Stomach (tissue), 9 donors: ENCODE data around the gene ABHD2. TPM values are rescaled to one million over a fixed set of nuclear protein-coding genes. Genes with fewer than 3 reads are reported as not detected.
A peak's percentile ranks its signal among the peaks of the same experiment; 100 is the strongest.

Experiments used
- DNase-seq, 2 donors: peaks; one replicate each; pipeline versions ENCODE4 v3.0.0 to v3.0.0-alpha.2; 2013 to 2019
- H3K27ac ChIP-seq, 5 donors: fragments of 200-600 bp in 4 of 5; sonication (generic) in 4 of 5; one replicate each; pipeline ENCODE4 v1.5.1; 2013 to 2019; ENCODE audit warnings: mild to moderate bottlenecking in 1 of 5, moderate library complexity in 1 of 5
- H3K27me3 ChIP-seq, 3 donors: fragments of 200-600 bp; sonication (generic); one replicate each; pipeline ENCODE4 v1.5.1; 2017 to 2019; ENCODE audit warnings: mixed run types in 1 of 3
- H3K36me3 ChIP-seq, 4 donors: fragments of 200-600 bp; sonication (generic); 1 replicate in 3 of 4; 2 replicates in 1 of 4; pipeline ENCODE4 v1.5.1; 2016 to 2019
- H3K4me1 ChIP-seq, 4 donors: fragments of 200-600 bp; sonication (generic); one replicate each; pipeline ENCODE4 v1.5.1; 2016 to 2019
- H3K4me3 ChIP-seq, 4 donors: fragments of 200-600 bp; sonication (generic) in 3 of 4; one replicate each; pipeline ENCODE4 v1.5.1; 2016 to 2019; ENCODE audit warnings: mild to moderate bottlenecking in 1 of 4
- H3K9me3 ChIP-seq, 4 donors: fragments of 200-600 bp; sonication (generic); one replicate each; pipeline ENCODE4 v1.5.1; 2016 to 2019
- CTCF ChIP-seq, 7 experiments: fragments of 450-650 bp in 4 of 7; fragments of 200-600 bp in 3 of 7; sonication (generic) in 3 of 7; IDR thresholded peaks; one replicate each; pipeline ENCODE4 v1.5.1; 2016 to 2019; ENCODE audit warnings: antibody characterized with exemption in 7 of 7, control low read depth in 2 of 7, mild to moderate bottlenecking in 1 of 7
- EP300 ChIP-seq: sonication (generic); formaldehyde crosslinking; IDR thresholded peaks from one replicate; pipeline ENCODE4 v1.6.1; 2017; ENCODE audit warnings: antibody characterized with exemption
- POLR2A ChIP-seq, 4 donors: fragments of 450-650 bp; IDR thresholded peaks; one replicate each; pipeline ENCODE4 v1.6.1; 2016; ENCODE audit warnings: antibody characterized with exemption in 4 of 4, control low read depth in 2 of 4, mild to moderate bottlenecking in 1 of 4, moderate library complexity in 1 of 4
- POLR2AphosphoS5 ChIP-seq, 3 donors: sonication (generic); formaldehyde crosslinking; IDR thresholded peaks; one replicate each; pipeline ENCODE4 v1.6.1; 2016; ENCODE audit warnings: antibody characterized with exemption in 3 of 3
- WGBS, 5 donors: extraction: QIAGEN DNeasy Blood & Tissue Kit in 3 of 5; methylation state at CpG; one replicate each; pipeline versions ENCODE4 v1.1.5 to v1.1.7; 2013 to 2018; 5-methylcytosine and 5-hydroxymethylcytosine counted together
- intact Hi-C: fragments of 100-400 bp; cut with DNase I; formaldehyde crosslinking; loops from one replicate; pipeline ENCODE4 v1.15.1; 2023; ENCODE audit warnings: low total_unique reads
- polyA plus RNA-seq, 3 donors: library from polyadenylated mRNA; stranded (reverse); fragments of 200-250 nt; gene quantifications; one replicate each; pipeline ENCODE4 v1.2.3, GENCODE V29; 2013
- total RNA-seq, 5 donors: library from RNA; depleted of rRNA; stranded (reverse); fragments of >200 nt; gene quantifications; one replicate each; pipeline versions ENCODE4 v1.1.0 to v1.2.3, GENCODE V29; 2014 to 2016
- donor health status: healthy with polysubstance abuse.
- donor health status: Bipolar disorder and iron deficiency.
- donor health status: healthy.

ABHD2 gene
- total and polyA plus RNA-seq, 8 donors, result 5.1 to 192 (median 70.3) TPM

GRCh38 chr15:89157918-89158564, 69.8 kb downstream of the ABHD2 start:
- Histone ChIP-seq H3K27me3 (no peaks in the 10 kb centered on the region), H3K9me3 (no peaks in the 10 kb centered on the region), H3K36me3 (peaks cover 25 to 91% (median 70%) of the 10 kb centered on the region in 4 donors), H3K4me3 (no peak overlapping the region), H3K4me1 (peaks cover 0 to 8% (median 3%) of the 10 kb centered on the region in 4 donors), H3K27ac (peak overlapping the region in 1 of 5 donors; percentile 6)
- WGBS, 5 donors, result 67 to 89% (median 78%) methylated on average over 4 of the region's 4 CpGs
- intact Hi-C loops, result no loop called here
- DNase-seq, result no peak
- TF ChIP-seq POLR2A (IDR thresholded peaks at IDR 0.05), result no peak
- no peak for TF ChIP-seq POLR2AphosphoS5 (IDR thresholded peaks at IDR 0.05)
- TF ChIP-seq CTCF (IDR thresholded peaks at IDR 0.05), result no peak
- TF ChIP-seq EP300, result no peak

GRCh38 chr15:89161666-89162065, 73.4 kb downstream of the ABHD2 start:
- DNase-seq, result no peak
- H3K9me3 ChIP-seq, result no peaks in the 10 kb centered on the region
- TF ChIP-seq EP300 (no peak), POLR2AphosphoS5 (IDR thresholded peaks at IDR 0.05) (no peak), POLR2A (IDR thresholded peaks at IDR 0.05) (no peak), CTCF (IDR thresholded peaks at IDR 0.05) (no peak)
- no peak overlapping the region for H3K4me3 ChIP-seq
- H3K4me1 ChIP-seq, result peaks cover 12 to 33% (median 28%) of the 10 kb centered on the region in 4 donors
- intact Hi-C loops, result no loop called here
- H3K36me3 ChIP-seq, result peaks cover 2 to 67% (median 44%) of the 10 kb centered on the region in 4 donors
- no peak overlapping the region for H3K27ac ChIP-seq
- no peaks in the 10 kb centered on the region for H3K27me3 ChIP-seq
- WGBS, 5 donors, result 59 to 68% (median 66%) methylated on average over 3 of the region's 3 CpGs

GRCh38 chr15:89163271-89164055, 75.2 kb downstream of the ABHD2 start:
- DNase-seq, result no peak
- Histone ChIP-seq H3K27me3 (no peaks in the 10 kb centered on the region), H3K9me3 (no peaks in the 10 kb centered on the region), H3K27ac (no peak overlapping the region), H3K36me3 (peaks cover 0 to 51% (median 31%) of the 10 kb centered on the region in 4 donors), H3K4me3 (no peak overlapping the region), H3K4me1 (peaks cover 26 to 51% (median 44%) of the 10 kb centered on the region in 4 donors)
- intact Hi-C loops, result no loop called here
- WGBS, 5 donors, result 74 to 84% (median 80%) methylated on average over 5 of the region's 5 CpGs
- no peak for TF ChIP-seq EP300
- TF ChIP-seq POLR2A (IDR thresholded peaks at IDR 0.05), result no peak
- no peak for TF ChIP-seq POLR2AphosphoS5 (IDR thresholded peaks at IDR 0.05)

DNA sequence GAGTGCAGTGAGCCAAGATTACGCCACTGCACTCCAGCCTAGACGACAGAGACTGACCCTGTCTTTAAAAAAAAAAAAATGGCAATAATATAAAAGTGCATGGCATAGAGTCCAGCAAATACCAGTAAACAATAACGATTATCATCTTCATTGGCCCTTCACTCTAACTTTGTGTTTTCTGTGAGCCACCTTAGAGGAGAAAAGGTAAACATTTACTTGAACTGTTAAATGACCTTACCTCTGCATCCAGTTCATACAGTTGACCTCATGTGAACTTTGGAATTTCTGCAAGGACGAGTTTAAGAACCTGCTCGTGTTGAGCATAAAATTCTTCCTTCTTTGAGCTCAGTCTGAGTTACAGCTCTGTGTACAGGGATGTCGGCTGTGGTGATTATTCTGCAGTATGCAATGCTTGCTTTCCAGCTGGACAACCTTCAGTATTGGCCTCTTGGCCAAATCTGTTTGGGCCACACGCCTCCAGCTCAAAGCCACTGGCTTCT, 76.5 kb downstream of the ABHD2 start:
- 32 to 48% (median 37%) methylated on average over 7 of the region's 7 CpGs for WGBS, 5 donors
- Histone ChIP-seq H3K27ac (peak overlapping the region in 4 of 5 donors; percentile 16 to 84 (median 38)), H3K4me1 (peaks cover 26 to 57% (median 44%) of the 10 kb centered on the region in 4 donors), H3K36me3 (peaks cover 0 to 44% (median 20%) of the 10 kb centered on the region in 4 donors), H3K9me3 (no peaks in the 10 kb centered on the region), H3K4me3 (no peak overlapping the region), H3K27me3 (no peaks in the 10 kb centered on the region)
- peak in 1 of 2 donors; percentile 63 for DNase-seq
- no peak for TF ChIP-seq POLR2A (IDR thresholded peaks at IDR 0.05)
- TF ChIP-seq POLR2AphosphoS5 (IDR thresholded peaks at IDR 0.05), result no peak
- no peak for TF ChIP-seq CTCF (IDR thresholded peaks at IDR 0.05)
- TF ChIP-seq EP300, result no peak
- intact Hi-C loops, result no loop called here
